HG02798 (cell line): ENCODE results near the gene AURKB.
"Not testable (repeated sequence)": the region's sequence is repeated elsewhere in the genome, so short reads cannot be mapped to it uniquely, and the experiment has no call there.

Experiments
- ATAC-seq: cut with Tn5 transposase; IDR thresholded peaks from one replicate; pipeline ENCODE4 v1.9.1; 2021; ENCODE audit warnings: mild to moderate bottlenecking; ENCODE audit not compliant: unreplicated experiment, poor library complexity

AURKB gene

DNA sequence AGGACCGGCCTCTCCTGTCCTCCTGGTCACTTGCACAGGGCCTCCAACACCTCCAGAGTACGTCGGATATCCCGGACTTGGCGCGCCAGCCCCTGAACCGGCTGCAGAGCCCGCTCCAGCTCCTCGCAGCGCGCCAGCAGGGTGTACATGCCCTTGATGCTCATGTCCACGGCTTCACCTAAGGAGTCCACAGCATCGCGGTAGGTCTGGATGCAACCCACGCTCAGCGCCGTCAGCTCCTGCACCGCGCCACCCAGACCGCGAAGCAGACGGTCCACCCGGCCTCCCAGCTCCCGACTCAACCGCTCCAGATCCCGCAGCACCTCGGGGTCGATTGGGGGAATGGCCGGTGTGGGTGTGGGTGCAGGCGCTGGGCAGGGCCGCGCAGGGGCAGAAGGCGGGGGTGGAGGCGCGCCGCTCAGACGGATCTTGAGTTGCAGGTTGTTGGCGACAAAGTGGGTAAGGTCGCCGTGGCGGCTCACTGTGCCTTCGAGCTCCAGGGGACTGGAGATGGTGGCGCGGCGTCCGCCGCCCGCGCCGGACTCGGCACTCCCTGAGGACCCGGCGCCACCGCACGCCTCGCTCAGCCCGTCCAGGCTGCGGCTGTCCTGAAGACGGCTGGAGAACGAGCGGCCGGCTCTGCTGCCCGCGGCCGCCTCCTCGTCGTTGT is 21.2 kb downstream of the AURKB start:
- ATAC-seq, result no peak

- ATAC-seq, result no peak
Measured at GRCh38 chr17:8188263-8188839, 22.0 kb downstream of the AURKB start.

GRCh38 chr17:8187517-8188262 is 22.7 kb downstream of the AURKB start:
- ATAC-seq, result peak; percentile 28

DNA sequence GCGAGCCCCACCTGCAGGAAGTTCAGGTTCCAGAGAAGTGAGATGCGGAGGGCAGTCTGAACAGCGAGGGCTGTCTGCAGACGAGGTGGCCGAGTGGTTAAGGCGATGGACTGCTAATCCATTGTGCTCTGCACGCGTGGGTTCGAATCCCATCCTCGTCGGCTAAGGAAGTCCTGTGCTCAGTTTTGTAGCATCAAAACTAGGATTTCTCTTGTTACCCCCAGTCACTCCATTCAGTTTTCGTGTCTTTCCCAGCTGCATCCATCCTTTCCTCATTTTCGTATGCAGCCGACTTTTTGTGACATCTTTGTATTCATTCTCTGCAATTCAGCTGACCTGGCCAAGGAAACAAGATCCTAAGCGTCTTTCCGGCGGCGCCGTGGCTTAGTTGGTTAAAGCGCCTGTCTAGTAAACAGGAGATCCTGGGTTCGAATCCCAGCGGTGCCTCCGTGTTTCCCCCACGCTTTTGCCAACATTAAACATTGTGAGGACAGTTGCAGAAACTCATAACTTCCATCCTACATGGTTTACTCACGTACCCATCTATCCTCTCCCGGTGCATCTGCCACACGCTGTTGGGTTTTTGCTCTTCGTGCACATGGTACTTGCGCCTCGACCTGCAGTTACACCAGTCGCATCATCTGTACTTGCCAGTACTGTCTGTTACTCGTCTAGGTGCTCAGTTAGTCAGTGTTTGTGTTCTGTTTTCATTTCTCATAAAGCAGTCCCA is 23.4 kb downstream of the AURKB start:
- peak; percentile 27 for ATAC-seq

GRCh38 chr17:8186446-8186786 is 24.0 kb downstream of the AURKB start:
- no peak for ATAC-seq

DNA sequence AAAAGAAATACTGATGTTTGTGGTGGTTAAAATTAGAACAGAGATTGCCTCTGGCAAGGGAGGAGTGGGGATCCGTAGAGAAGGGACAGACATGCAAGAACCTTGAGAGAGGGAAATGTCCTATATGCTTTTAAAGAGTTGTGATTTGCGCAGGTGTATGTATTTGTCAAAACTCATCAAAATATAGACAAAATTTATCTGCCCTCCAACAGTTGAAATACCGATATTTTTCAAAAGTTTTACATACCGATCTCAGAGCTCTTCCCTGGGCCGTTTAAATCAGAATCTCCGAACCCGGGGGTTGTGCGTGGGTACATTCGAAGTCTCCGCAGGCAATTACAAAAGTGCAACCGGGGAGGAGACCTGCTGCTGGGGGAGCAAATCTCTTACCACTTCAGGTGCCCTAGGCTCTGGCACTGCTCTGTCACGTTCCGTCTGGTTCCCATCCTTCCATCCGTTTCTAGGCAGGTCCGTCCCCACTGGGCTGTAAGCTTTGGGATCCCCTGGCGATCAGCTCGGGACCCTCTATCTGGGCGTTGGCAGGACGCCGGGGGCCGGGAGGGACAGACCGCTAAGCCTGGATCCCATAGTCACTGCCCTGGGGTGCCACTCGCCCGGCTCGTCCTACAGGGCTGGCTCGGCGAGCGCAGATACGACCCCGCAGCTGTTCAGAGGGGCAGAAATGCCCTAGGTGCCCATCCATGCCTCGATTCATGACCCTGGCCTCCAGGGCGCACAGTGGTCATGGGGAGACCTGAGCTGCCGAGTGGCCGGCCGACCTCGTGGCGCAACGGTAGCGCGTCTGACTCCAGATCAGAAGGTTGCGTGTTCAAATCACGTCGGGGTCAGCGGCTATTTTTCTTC is 24.6 kb downstream of the AURKB start:
- peak; percentile 19 for ATAC-seq

DNA sequence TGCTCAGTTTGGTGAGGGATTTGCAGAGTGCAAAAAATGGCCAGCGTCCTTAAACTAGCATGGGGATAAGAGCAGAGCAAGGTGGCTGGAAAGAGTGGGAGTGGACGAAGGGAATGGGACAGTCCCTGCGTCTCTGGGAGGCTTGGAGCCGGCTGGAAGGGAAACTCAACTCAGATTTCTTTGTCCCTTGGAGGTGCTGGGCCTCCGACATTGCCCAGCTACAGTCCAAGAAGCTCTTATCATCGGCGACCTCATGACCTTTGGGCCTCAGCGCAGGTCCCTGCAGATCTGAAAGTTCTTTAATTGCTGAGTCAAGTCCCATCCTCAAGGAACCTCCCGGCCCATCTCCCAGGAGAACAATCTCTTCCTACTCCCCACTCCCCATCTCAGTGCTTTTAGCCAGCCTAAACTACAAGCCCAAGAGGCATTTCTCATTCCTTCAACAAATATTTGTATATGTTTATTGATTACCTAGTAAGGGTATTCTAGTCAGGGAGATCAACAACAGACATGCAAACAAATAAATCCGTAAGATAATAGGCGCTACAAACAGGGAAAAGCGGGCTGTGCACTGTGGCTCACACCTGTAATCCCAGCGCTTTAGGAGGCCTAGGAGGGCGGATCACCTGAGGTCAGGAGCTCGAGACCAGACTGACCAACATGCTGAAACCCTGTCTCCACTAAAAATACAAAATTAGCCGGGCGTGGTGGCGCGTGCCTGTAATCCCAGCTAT is 33.2 kb downstream of the AURKB start:
- ATAC-seq, result no peak

- ATAC-seq, result peak; percentile 32
Measured at GRCh38 chr17:8176197-8176940, 34.0 kb downstream of the AURKB start, which contains the start of gene TMEM107. Gene TMEM107, minus strand, starts transcription at chr17:8176380. Its CDS starts 94 bp downstream, at chr17:8176286.

DNA sequence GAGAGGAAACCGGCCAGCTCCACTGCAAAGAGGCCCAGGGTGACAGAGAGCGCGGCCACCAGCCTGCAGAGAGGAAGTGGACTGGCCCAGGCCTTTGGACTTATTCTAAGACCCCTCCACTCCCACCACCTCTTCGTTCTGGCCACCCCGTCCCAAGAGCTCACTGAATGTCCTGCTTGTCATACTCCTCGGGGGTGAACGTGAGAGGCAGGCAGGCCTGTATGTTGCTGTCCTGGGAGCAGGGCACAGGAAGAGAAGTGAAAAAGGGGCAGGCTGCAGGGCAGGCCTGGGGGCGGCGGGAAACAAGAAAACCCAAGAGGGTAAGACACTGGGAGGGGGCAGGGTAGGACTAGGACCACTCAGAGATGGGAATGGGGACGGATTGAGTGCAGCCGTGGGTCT is 34.6 kb downstream of the AURKB start:
- no peak for ATAC-seq

DNA sequence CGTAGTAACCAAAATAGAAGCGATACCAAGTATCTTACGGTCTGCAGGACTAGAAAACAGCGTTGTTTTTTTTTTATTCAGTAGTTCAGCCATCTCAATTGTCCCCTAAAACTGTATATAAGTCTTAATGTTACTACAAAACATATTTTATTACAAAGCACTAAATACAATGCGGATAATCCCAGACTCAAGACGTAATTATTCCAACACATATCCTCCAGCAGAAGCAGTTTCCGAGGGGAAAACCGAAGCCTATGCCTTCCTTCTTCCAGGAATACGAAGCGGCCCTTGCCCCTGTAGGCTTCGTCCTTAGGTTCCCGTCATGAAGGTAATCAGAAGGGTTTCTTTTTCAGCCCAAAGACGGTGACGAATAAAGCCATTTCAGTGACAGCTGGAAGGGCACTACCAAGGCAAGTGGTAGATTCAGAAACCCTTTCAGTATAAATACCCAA is 36.5 kb downstream of the AURKB start:
- no peak for ATAC-seq

GRCh38 chr17:8173056-8173870 is 37.1 kb downstream of the AURKB start:
- peak; percentile 78 for ATAC-seq

DNA sequence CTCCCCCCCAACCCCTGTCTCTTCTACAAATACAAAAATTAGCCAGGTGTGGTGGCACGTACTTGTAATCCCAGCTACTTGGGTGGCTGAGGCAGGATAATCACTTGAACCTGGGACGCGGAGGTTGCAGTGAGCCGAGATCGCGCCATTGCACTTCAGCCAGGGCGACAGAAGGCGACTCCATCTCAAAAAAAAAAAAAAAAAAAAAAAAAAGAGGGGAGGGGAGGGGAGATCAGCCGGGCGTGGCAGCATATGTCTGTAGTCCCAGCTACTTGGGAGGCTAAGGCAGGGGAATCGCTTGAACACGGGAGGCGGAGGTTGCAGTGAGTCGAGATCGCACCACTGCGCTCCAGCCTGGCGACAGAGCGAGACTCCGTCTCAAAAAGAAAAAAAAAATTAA is 40.2 kb downstream of the AURKB start:
- not testable (repeated sequence) for ATAC-seq

DNA sequence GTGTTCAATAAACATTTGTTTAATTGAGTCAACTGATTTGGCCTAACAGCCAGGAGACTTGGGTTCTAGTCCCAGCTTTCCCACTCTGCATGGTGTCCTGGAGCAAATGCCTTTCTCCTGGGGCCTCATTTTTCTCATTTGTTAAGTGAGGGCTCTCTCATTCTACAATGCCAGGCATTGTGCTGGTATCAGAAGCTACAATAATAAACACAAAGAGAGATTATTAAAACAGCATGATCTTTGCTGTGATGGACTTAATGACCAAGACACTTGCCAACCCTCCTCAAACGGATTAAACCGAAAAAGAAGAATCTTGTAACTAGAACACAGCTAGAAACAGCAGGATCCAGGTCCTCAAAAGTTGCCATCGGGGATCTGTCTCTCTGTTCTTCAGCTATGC is 42.8 kb downstream of the AURKB start:
- no peak for ATAC-seq

DNA sequence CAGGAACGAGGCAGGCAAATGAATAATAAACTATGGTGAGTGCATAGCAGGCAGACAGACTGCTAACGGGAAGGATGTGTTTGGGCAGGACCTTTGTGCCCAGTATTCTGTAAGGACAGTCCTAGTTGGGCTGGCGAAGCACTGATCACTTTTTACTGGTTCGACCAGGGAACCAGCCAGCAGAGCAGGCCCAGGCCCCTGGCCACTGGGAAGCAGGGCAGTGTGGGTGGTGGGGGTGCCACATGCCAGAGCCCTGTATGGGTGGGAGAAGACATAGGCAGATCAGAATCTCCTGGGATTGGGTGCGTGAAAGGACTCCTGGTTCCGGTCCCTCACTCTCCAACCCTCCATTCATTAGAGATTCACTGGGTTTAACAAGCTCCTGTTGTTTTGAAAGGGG is 43.6 kb downstream of the AURKB start:
- ATAC-seq, result no peak

- ATAC-seq, result no peak
Measured at GRCh38 chr17:8164815-8165131, 45.6 kb downstream of the AURKB start.

- no peak for ATAC-seq
Measured at GRCh38 chr17:8163978-8164814, 46.2 kb downstream of the AURKB start.
